ENCODE data around the gene TCP11L2.
A peak's percentile ranks its signal among the peaks of the same experiment; 100 is the strongest.
"Not testable (repeated sequence)": the region's sequence is repeated elsewhere in the genome, so short reads cannot be mapped to it uniquely, and the experiment has no call there.

Gene TCP11L2

DNA sequence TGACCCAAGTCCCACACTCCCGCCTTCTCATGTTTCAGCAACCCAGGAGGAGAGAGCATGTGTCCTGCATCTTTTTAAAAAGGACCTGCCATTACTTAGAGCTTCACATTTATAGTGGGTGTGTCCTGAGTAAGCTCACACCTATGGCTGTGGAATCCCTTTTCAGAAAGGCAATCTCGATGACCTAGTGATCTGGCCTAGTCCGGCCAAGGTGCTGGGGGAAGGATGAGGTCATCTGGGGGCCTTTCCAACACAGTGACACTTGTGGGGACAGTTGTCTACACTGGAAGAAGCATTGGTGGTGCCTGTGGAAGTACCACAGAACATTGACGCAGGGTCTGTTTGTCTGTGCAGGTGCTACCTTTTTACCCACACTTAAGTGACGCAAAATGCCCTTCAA lies 8.2 kb downstream of the TCP11L2 start:
- H4K20me1 ChIP-seq (ENCODE audit: control insufficient read depth, insufficient read depth, low read depth, low read length) = no peaks in the 10 kb centered on the region; the same call in 1 of the 2 replicates
- no peak for TF ChIP-seq EZH2phosphoT487 (IDR thresholded peaks at IDR 0.05; ENCODE audit: borderline replicate concordance, low read length)
- TF ChIP-seq, protein P1, sequence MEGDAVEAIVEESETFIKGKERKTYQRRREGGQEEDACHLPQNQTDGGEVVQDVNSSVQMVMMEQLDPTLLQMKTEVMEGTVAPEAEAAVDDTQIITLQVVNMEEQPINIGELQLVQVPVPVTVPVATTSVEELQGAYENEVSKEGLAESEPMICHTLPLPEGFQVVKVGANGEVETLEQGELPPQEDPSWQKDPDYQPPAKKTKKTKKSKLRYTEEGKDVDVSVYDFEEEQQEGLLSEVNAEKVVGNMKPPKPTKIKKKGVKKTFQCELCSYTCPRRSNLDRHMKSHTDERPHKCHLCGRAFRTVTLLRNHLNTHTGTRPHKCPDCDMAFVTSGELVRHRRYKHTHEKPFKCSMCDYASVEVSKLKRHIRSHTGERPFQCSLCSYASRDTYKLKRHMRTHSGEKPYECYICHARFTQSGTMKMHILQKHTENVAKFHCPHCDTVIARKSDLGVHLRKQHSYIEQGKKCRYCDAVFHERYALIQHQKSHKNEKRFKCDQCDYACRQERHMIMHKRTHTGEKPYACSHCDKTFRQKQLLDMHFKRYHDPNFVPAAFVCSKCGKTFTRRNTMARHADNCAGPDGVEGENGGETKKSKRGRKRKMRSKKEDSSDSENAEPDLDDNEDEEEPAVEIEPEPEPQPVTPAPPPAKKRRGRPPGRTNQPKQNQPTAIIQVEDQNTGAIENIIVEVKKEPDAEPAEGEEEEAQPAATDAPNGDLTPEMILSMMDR (IDR thresholded peaks at IDR 0.05; ENCODE audit: low read depth, low read length, poor library complexity, severe bottlenecking) = no peak
- no peaks in the 10 kb centered on the region for H3K9me3 ChIP-seq (ENCODE audit: control insufficient read depth, insufficient read depth, low read length)
- peaks cover 5% of the 10 kb centered on the region for H3K27me3 ChIP-seq (ENCODE audit: control insufficient read depth, low read length)
- no peaks in the 10 kb centered on the region for H3F3A ChIP-seq (ENCODE audit: control insufficient read depth, insufficient read depth)
- H3K27ac ChIP-seq (ENCODE audit: low read depth, low read length) = no peak overlapping the region
- H3K4me2 ChIP-seq (ENCODE audit: low read length) = no peak overlapping the region
- H3K9me2 ChIP-seq (replicated peaks; ENCODE audit: control insufficient read depth, low read length) = no peaks in the 10 kb centered on the region
- no peaks in the 10 kb centered on the region for H3K79me2 ChIP-seq (ENCODE audit: control insufficient read depth, low read length)
- H3K36me3 ChIP-seq (ENCODE audit: control insufficient read depth, low read length) = no peaks in the 10 kb centered on the region
- no peak overlapping the region for H3K4me3 ChIP-seq (ENCODE audit: low read length)
- H3K4me1 ChIP-seq (ENCODE audit: control insufficient read depth, low read length) = peaks cover 13% of the 10 kb centered on the region

DNA sequence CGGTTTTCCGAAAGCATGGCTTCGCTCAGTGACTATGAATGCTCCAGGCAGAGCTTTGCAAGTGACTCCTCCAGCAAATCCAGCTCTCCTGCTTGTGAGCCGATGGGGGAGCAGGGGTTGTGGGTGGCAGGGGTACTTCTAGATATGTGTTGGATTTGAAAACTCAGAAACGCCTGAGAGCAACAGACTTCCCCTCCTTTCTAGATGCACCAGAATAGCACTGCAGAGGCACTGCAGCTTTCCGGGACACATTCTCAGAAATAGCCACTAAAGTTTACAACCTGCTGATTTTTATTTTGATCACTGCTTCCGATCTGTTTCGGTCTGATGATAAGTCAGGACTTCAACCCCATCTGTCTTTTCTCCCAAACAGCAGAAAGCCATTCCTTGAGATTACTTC lies 8.6 kb downstream of the TCP11L2 start:
- TF ChIP-seq EZH2phosphoT487 (IDR thresholded peaks at IDR 0.05; ENCODE audit: borderline replicate concordance, low read length) = no peak
- TF ChIP-seq, protein P1 (IDR thresholded peaks at IDR 0.05; ENCODE audit: low read depth, low read length, poor library complexity, severe bottlenecking) = no peak
- peaks cover 5% of the 10 kb centered on the region for H3K27me3 ChIP-seq (ENCODE audit: control insufficient read depth, low read length)
- H3K4me1 ChIP-seq (ENCODE audit: control insufficient read depth, low read length) = peaks cover 13% of the 10 kb centered on the region
- H3K27ac ChIP-seq (ENCODE audit: low read depth, low read length) = no peak overlapping the region
- no peaks in the 10 kb centered on the region for H3K9me2 ChIP-seq (replicated peaks; ENCODE audit: control insufficient read depth, low read length)
- H3K4me3 ChIP-seq (ENCODE audit: low read length) = no peak overlapping the region
- no peaks in the 10 kb centered on the region for H3K79me2 ChIP-seq (ENCODE audit: control insufficient read depth, low read length)
- H4K20me1 ChIP-seq (ENCODE audit: control insufficient read depth, insufficient read depth, low read depth, low read length) = no peaks in the 10 kb centered on the region; the same call in 1 of the 2 replicates
- H3F3A ChIP-seq (ENCODE audit: control insufficient read depth, insufficient read depth) = no peaks in the 10 kb centered on the region
- no peaks in the 10 kb centered on the region for H3K9me3 ChIP-seq (ENCODE audit: control insufficient read depth, insufficient read depth, low read length)
- peak overlapping the region; percentile 23 for H3K4me2 ChIP-seq (ENCODE audit: low read length)
- H3K36me3 ChIP-seq (ENCODE audit: control insufficient read depth, low read length) = no peaks in the 10 kb centered on the region

DNA sequence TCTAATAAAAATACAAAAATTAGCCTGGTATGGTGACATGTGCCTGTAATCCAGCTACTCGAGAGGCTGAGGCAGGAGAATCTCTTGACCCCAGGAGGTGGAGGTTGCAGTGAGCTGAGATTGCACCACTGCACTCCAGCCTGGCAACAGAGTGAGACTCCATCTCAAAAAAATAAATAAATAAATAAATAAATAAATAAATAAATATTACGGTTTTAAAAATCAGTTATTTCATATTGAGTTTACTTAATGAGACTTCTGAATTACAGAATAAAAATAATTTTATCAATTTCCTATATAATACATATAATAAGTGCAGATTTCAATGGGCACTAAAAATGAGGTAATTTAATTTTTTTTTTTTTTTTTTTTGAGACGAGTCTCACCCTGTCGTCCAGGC lies 10.9 kb downstream of the TCP11L2 start:
- H3F3A ChIP-seq (ENCODE audit: control insufficient read depth, insufficient read depth); H3K4me2 ChIP-seq (ENCODE audit: low read length); H3K36me3 ChIP-seq (ENCODE audit: control insufficient read depth, low read length): not testable (repeated sequence)

DNA sequence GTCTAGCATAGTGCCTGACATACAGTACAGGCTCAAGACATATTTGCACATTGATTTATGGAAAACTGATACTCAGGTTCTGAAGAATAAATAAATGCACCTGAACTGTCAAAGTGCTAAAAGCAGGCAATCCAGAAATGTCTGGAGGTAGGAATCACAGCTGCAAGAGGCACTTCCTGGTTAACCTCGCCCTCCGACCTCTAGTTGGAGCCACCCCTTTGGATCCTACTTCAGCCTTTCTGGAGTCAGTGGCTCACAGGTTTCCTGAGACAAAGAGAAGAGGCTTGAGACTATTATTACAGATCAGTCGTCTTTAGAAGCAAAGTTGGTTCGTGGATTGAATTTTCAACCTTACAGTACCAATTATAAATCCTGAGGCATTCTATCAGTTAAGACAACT lies 13.0 kb downstream of the TCP11L2 start:
- Histone ChIP-seq H4K20me1 (ENCODE audit: control insufficient read depth, insufficient read depth, low read depth, low read length) (no peaks in the 10 kb centered on the region; the same call in 1 of the 2 replicates), H3K79me2 (ENCODE audit: control insufficient read depth, low read length) (no peaks in the 10 kb centered on the region), H3K36me3 (ENCODE audit: control insufficient read depth, low read length) (no peaks in the 10 kb centered on the region), H3K27me3 (ENCODE audit: control insufficient read depth, low read length) (peaks cover 4% of the 10 kb centered on the region), H3K9me3 (ENCODE audit: control insufficient read depth, insufficient read depth, low read length) (no peaks in the 10 kb centered on the region), H3K27ac (ENCODE audit: low read depth, low read length) (no peak overlapping the region), H3K4me1 (ENCODE audit: control insufficient read depth, low read length) (peaks cover 13% of the 10 kb centered on the region), H3K9me2 (replicated peaks; ENCODE audit: control insufficient read depth, low read length) (no peaks in the 10 kb centered on the region), H3F3A (ENCODE audit: control insufficient read depth, insufficient read depth) (no peaks in the 10 kb centered on the region), H3K4me3 (ENCODE audit: low read length) (no peak overlapping the region), H3K4me2 (ENCODE audit: low read length) (no peak overlapping the region)
- TF ChIP-seq, protein P1 (IDR thresholded peaks at IDR 0.05; ENCODE audit: low read depth, low read length, poor library complexity, severe bottlenecking) = no peak
- TF ChIP-seq EZH2phosphoT487 (IDR thresholded peaks at IDR 0.05; ENCODE audit: borderline replicate concordance, low read length) = no peak

More for the DNA sequence above, 10.9 kb downstream of the TCP11L2 start:
- not testable (repeated sequence) for H3K79me2 ChIP-seq (ENCODE audit: control insufficient read depth, low read length); H4K20me1 ChIP-seq (ENCODE audit: control insufficient read depth, insufficient read depth, low read depth, low read length); H3K27me3 ChIP-seq (ENCODE audit: control insufficient read depth, low read length); H3K9me3 ChIP-seq (ENCODE audit: control insufficient read depth, insufficient read depth, low read length); H3K4me3 ChIP-seq (ENCODE audit: low read length); H3K9me2 ChIP-seq (replicated peaks; ENCODE audit: control insufficient read depth, low read length); H3K27ac ChIP-seq (ENCODE audit: low read depth, low read length)
- peaks cover 13% of the 10 kb centered on the region for H3K4me1 ChIP-seq (ENCODE audit: control insufficient read depth, low read length)

Data from DOHH2 (cell line).